Activated naive CD4-positive, alpha-beta T cell treated with anti-CD3 and anti-CD28 coated beads, Interleukin-2, amount 50 U/mL, for 72 hours (primary cell): ENCODE data around the gene BCKDHB. TPM values are rescaled to one million over a fixed set of nuclear protein-coding genes. Genes with fewer than 3 reads are reported as not detected.
"Not testable (repeated sequence)": the region's sequence is repeated elsewhere in the genome, so short reads cannot be mapped to it uniquely, and the experiment has no call there.

ENCODE experiments used
- ATAC-seq, 2 donors: fragments of 150-1000 bp; cut with Tn5 transposase; 2 replicates each; pipeline ENCODE4 v1.10.0; 2021; ENCODE audit warnings: mild to moderate bottlenecking in 2 of 2, moderate library complexity in 2 of 2
- DNase-seq, 2 donors: peaks; one replicate each; pipeline ENCODE4 v3.0.0; 2021 to 2022; ENCODE audit warnings: low spot score in 2 of 2
- H3K27ac Mint-ChIP-seq, 2 donors: one replicate each; pipeline ENCODE4 v1.8.0; 2022; ENCODE audit warnings: mild to moderate bottlenecking in 2 of 2, mixed read lengths in 2 of 2
- H3K36me3 Mint-ChIP-seq, 2 donors: one replicate each; pipeline ENCODE4 v1.8.0; 2022; ENCODE audit warnings: mixed read lengths in 2 of 2
- H3K9me3 Mint-ChIP-seq, 2 donors: one replicate each; pipeline ENCODE4 v1.8.0; 2022; ENCODE audit warnings: mixed read lengths in 2 of 2
- total RNA-seq, 2 donors: library from RNA; stranded (reverse); gene quantifications; one replicate each; pipeline ENCODE4 v1.2.3, GENCODE V29; 2022

The BCKDHB gene
- total RNA-seq, 2 donors from 2014 or later = 15.2 to 20.5 TPM

DNA sequence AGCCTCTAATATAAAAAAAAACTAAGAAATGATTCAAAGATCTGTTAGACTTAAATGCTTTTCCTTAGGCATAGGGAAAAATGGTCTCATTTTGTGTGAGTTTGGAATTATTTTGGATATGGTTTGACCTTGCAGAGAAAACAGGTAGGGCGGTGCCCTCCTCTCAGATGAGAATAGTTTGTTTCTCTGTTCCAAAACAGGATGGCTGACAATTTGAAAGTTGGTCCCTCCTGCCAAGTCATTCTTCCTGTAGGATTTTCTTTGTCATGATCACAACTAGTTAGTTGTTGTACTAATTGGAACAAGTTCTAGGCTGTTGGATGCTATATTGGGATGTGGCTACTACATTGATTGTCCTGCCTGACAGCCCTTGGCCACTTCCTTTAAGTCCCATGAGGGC, 108.6 kb downstream of the BCKDHB start:
- no peak for ATAC-seq
- Mint-ChIP-seq H3K36me3 (peaks cover 0 to 6% of the 10 kb centered on the region in 2 donors), H3K27ac (no peak overlapping the region)

DNA sequence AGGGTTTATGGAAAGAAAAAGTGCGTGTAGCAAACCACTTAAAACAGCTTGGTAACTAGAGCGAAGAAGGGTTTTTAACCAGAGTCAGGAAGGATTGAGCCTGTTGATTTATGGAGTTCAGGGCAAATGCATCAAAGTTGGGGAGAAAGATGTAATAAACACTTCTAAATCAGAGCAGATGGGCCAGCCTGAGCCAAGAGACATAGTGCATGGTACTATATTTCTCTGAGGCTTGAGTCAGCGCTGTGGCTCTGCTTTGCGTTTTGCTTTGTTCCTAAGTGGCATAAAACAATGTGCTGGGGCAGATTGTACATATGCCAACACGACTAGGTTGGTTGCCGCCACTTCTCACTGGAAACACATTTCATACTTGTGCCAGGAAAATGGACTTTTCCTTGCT, 111.3 kb downstream of the BCKDHB start:
- H3K9me3 Mint-ChIP-seq = no peaks in the 10 kb centered on the region
- H3K36me3 Mint-ChIP-seq = peaks cover 6% of the 10 kb centered on the region in 2 donors
- ATAC-seq = no peak
- no peak for DNase-seq
- no peak overlapping the region for H3K27ac Mint-ChIP-seq

More for the DNA sequence above, 108.6 kb downstream of the BCKDHB start:
- no peaks in the 10 kb centered on the region for H3K9me3 Mint-ChIP-seq
- no peak for DNase-seq

DNA sequence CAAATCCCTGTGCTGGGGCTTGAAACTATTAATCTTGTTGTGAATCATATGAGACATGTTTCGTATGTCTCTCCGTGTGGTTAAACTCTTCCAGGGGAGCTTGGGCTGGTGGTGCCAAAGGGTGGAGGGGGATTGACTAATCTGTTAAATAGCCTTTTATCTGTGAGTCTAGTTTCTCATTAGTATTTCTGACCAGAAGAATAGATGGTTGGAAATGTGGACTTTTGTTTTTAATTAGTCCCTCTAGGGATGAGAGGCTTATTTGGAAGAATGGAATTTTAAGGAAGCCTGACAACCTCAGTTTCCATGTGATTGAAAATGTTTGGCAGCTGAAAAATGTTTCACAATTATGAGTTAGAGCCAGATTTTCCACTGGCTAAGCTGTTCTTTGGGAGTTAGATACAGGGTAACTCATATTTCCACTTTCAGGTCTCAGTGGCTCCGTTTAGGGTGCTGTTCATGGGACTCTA, 117.3 kb downstream of the BCKDHB start:
- ATAC-seq = no peak
- H3K27ac Mint-ChIP-seq = no peak overlapping the region
- H3K9me3 Mint-ChIP-seq = no peaks in the 10 kb centered on the region
- DNase-seq = no peak
- H3K36me3 Mint-ChIP-seq = peaks cover 6 to 15% of the 10 kb centered on the region in 2 donors

DNA sequence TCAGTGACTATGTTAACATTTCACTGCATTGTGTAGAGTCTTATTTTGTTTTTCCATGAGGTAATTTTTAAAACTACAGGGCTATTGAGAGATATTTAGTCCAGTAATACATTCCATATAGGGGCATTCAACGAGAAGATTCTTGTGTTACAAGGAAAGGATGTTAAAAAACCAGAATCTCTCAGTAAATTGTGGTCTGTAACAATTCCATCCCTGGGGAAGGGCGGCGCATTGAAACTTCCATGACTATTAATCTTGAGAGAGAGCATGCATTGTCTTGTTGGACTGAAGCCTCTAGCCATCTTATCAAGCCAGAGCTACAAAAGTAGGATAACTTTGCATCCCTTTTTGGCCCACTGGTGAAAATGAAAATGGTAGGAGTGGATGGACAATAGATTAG, 119.7 kb downstream of the BCKDHB start:
- H3K27ac Mint-ChIP-seq = no peak overlapping the region
- no peak for ATAC-seq
- DNase-seq = no peak
- H3K36me3 Mint-ChIP-seq = peaks cover 0 to 15% of the 10 kb centered on the region in 2 donors
- no peaks in the 10 kb centered on the region for H3K9me3 Mint-ChIP-seq

DNA sequence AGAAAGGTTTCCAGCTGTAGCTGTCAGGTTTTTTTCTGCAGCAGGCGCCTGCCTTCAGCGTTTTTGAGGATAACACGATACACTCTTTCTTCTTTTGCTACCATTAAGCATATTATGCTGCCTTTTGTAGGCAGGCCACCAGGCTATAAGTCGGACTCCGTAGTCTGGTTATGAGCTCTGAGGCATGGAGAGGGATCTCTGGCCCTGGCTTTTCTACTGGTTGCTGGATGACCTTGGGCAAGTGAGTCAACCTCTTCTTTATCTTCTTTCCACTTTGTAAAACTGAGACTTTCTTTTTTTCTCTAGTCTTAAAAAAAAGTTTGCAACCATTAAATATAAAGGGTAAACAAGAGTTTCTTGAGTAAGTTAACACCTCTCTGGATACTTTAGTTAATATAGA, 120.2 kb downstream of the BCKDHB start:
- DNase-seq = no peak
- peaks cover 0 to 15% of the 10 kb centered on the region in 2 donors for H3K36me3 Mint-ChIP-seq
- H3K27ac Mint-ChIP-seq = no peak overlapping the region
- H3K9me3 Mint-ChIP-seq = no peaks in the 10 kb centered on the region
- ATAC-seq = no peak

DNA sequence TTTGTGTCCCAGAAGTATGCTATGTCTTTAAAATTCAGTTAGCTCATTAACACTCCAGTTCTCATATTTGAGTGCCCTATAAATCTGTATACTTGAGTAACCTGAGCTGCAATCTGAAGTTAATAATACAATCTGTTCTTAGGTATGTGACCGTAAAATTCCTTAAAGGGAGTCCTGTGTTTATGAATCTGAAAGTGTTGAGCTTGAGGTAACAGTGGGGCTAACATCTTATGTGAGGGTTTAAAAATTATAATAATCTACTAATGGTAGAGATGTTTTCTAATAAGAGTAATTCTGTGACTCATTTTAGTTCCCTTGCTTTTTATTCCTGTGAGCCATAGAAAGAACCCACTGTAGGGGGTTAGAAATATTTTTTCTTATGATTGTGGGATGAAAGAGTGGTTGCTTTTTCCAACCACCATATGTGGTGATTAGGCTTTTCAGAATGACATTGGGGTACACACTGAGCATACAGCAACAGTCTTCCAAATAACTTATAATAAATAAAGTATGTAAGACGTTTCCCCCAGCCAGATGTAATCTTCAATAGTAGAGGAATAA, 121.2 kb downstream of the BCKDHB start:
- Mint-ChIP-seq H3K27ac (no peak overlapping the region), H3K36me3 (peaks cover 0 to 10% of the 10 kb centered on the region in 2 donors), H3K9me3 (no peaks in the 10 kb centered on the region)
- no peak for DNase-seq
- ATAC-seq = no peak

DNA sequence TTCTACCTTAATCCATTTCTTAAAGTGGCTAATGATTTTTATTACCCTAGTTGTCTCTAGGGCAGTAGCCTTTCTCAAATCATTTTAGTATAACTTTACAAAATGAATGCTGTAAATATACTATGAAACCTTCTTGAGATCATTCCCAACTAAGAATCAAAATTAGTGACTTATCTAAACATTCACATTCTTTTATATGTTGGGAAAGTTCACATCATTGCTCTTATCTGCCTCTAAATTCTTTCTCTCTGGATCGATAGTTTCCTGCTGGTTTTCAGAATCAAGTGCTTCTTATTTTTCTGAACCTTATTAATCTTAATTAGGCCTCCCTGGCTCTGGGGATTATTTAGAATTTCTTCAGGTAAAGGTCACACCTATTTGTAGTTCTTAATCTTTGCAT, 126.8 kb downstream of the BCKDHB start:
- no peak for ATAC-seq
- Mint-ChIP-seq H3K27ac (no peak overlapping the region), H3K36me3 (peaks cover 0 to 5% of the 10 kb centered on the region in 2 donors), H3K9me3 (no peaks in the 10 kb centered on the region)
- no peak for DNase-seq

DNA sequence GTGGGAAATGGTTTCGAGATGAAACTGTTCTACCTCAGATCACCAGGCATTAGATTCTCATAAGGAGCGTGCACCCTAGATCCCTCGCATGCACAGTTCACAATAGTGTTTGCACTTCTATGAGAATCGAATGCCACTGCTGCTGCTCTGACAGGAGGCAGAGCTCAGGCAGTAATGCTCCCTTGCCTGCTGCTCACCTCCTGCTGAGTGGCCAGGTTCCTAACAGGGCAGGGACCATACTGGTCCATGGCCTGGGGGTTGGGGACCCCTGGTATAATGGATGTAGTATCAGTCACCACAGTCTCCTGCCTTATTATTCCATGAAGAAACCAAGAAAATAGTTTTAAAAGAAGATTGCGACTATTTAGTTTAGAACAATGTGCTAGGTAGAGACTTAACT, 127.5 kb downstream of the BCKDHB start:
- no peak for ATAC-seq
- H3K36me3 Mint-ChIP-seq = peaks cover 0 to 3% of the 10 kb centered on the region in 2 donors
- H3K9me3 Mint-ChIP-seq = no peaks in the 10 kb centered on the region
- DNase-seq = no peak
- no peak overlapping the region for H3K27ac Mint-ChIP-seq

DNA sequence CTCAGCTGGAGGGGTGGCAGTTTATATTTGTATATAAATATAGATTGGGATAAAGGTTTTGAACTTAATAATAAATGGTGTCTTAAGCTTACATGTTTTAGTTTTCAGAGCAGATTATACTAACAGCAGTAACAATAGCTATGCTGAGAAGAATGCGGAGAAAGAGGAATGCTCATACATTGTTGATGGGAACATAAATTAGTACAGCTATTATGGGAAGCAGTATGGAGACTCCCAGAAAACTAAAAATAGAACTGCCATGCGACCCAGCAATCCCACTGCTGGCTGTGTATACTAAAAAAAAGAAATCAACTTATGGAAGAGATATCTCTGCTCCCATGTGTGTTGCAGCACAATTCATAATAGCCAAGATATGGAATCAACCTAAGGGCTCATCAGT, 127.9 kb downstream of the BCKDHB start:
- DNase-seq (no peak), ATAC-seq (no peak)
- H3K27ac Mint-ChIP-seq = no peak overlapping the region
- H3K36me3 Mint-ChIP-seq = peaks cover 0 to 7% of the 10 kb centered on the region in 2 donors
- H3K9me3 Mint-ChIP-seq = no peaks in the 10 kb centered on the region

DNA sequence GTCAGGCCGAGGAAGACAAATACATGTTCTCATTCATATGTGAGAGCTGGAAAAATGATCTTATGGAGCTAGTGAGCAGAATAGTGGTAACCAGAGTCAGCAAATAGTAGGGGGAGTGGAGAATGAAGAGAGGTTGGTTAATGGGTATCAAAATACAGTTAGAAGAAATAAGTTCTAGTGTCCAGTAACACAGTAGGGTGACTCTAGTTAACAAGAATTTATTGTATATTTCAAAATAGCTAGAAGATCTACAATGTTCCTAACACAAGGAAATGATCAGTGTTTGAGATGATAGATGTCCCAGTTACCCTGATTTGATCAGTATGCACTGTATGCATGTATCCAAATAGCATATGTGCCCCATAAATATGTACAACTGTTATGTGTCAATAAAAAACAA, 128.4 kb downstream of the BCKDHB start:
- DNase-seq (no peak), ATAC-seq (no peak)
- H3K27ac Mint-ChIP-seq = no peak overlapping the region
- H3K36me3 Mint-ChIP-seq = peaks cover 1 to 12% of the 10 kb centered on the region in 2 donors
- H3K9me3 Mint-ChIP-seq = no peaks in the 10 kb centered on the region

DNA sequence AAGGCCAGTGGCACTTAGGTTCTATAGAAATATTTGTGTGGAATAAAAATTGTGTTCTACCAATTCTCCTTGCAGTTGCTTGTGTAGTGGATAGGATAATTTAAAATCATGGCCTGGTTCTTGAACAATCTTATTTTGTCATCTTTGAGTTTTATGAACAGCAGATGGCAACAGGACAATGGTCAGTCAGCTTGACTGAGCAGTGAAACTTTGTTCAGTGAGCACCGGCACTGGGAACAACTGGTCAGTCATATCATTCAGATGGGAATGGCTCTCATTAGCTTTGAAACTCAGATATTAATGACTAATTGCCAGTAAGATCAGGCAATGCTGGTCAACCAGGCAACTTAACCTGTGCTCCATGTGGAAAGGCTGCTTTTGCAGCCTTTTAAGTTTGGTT, 129.2 kb downstream of the BCKDHB start:
- H3K36me3 Mint-ChIP-seq = peaks cover 5 to 13% of the 10 kb centered on the region in 2 donors
- no peak for DNase-seq
- no peak overlapping the region for H3K27ac Mint-ChIP-seq
- peaks cover 0 to under 1% of the 10 kb centered on the region in 2 donors for H3K9me3 Mint-ChIP-seq
- ATAC-seq = no peak

DNA sequence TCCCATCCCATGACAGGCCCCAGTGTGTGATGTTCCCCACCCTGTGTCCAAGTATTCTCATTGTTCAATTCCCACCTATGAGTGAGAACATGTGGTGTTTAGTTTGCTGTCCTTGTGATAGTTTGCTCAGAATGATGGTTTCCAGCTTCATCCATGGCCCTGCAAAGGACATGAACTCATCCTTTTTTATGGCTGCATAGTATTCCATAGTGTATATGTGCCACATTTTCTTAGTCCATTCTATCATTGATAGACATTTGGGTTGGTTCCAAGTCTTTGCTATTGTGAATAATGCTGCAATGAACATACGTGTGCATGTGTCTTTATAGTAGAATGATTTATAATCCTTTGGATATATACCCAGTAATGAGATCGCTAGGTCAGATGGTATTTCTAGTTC, 132.3 kb downstream of the BCKDHB start:
- H3K36me3 Mint-ChIP-seq = peaks cover 9 to 24% of the 10 kb centered on the region in 2 donors
- H3K9me3 Mint-ChIP-seq, H3K27ac Mint-ChIP-seq, DNase-seq, ATAC-seq: not testable (repeated sequence)

DNA sequence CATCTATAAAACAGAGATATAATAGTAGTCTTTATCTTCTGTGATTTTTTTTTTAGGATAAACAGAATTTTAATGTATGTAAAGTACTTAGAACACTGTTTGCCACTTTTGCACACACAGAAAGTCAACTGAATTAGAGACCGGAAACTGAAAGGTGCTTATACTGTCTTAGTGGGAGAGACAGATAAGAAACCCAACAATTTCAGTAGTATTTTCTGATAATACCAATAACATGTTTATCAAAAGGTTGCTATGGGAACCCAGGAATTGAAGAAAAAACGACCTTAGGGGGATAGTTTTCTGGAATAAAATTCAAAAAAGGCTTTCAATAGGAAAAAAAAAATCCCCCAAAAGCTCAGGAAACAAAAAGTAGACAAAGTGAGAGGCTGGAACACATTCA, 138.6 kb downstream of the BCKDHB start:
- Mint-ChIP-seq H3K27ac (no peak overlapping the region), H3K36me3 (peaks cover 7 to 12% of the 10 kb centered on the region in 2 donors), H3K9me3 (peaks cover 0 to 10% of the 10 kb centered on the region in 2 donors)
- ATAC-seq = no peak
- DNase-seq = no peak

DNA sequence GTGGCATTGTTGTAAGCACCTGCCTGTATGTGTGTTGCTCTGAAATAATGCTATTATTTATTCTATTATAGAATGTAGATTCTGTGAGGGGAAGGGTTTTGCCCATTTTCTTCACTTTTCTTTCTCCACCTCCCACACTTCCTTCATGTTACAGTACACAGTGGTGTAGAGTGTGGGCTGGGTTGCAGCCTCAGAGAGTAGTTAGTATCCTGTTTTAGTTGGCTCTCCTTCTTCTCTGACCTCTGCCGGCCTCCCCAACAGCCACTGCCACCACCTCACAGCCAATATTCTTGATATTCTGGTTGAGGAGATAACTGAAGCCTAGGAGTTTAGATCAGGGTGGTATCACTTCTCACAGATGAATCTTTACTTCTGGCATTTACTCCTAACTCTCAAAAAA, 143.4 kb downstream of the BCKDHB start:
- Mint-ChIP-seq H3K27ac (no peak overlapping the region), H3K36me3 (no peaks in the 10 kb centered on the region)
- peak in 1 of 2 donors; percentile 50 for ATAC-seq

DNA sequence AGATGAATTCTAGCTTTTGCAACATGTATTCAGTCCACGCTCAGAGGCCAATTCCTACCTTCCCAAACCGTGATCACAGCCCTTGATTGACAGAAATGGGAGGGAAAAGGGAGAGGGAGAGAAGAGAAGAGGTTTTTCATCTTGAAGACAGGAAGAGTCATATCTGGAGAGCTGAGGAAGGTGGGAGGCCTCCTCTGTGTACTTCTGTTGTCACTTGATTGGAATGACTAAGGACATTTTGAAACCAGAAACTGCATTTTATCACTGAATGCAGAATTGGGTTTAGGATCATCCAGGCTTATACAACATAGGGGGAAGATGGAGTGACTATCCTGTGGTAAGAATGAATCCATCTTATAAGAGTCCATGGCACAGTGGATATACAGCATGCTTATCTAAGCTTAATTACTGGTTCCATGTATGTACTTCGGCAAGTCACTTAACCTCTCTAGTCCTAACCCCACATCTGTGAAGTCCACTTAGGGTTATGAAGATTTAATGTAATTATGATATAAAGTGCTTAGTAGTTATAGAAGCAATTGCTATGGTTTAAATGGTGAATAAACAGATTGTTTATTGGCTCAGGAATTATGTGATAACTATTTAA, 144.0 kb downstream of the BCKDHB start:
- DNase-seq = no peak
- no peak overlapping the region for H3K27ac Mint-ChIP-seq
- peak; percentile 44 to 87 for ATAC-seq

More for the DNA sequence above, 143.4 kb downstream of the BCKDHB start:
- H3K9me3 Mint-ChIP-seq = no peaks in the 10 kb centered on the region
- no peak for DNase-seq

DNA sequence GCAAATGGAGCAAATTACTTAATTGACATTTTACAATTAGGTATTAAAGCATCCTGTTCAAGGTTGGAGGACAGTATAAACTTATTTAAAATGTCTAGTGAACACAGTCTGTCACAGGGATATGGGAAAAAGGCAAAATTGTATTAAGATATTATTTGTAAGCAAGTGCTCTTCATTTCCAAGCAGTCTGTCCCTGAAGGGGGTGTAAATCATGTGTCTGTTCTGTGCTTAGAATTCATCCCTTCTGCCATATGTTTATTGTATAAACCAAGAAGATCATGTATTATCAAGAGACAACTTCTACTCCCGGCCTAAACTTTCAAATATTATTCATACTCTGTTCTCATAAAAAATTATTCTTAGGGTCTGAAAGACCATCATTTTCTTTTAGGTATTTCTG, 144.8 kb downstream of the BCKDHB start:
- DNase-seq = no peak
- Mint-ChIP-seq H3K27ac (no peak overlapping the region), H3K9me3 (no peaks in the 10 kb centered on the region), H3K36me3 (no peaks in the 10 kb centered on the region)
- ATAC-seq = no peak

More for the DNA sequence above, 144.0 kb downstream of the BCKDHB start:
- H3K36me3 Mint-ChIP-seq = no peaks in the 10 kb centered on the region
- H3K9me3 Mint-ChIP-seq = no peaks in the 10 kb centered on the region

DNA sequence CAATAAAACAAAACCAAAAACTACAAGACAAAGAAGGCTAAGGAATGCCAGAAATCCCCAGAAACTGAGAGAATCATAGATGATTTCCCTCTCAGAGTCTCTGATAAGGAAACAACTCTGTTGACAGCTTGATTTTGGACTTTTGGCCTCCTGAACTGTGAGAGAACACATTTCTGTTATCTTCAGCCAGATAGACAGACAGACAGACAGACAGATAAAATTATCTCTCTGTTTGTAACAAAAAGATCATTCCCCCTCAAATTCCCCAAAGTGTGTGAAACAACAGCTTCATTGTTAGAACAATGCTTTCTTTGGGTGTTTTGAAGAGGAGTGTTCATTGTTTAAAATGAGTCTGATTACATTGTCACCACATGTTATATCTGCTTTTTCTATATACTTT, 148.2 kb downstream of the BCKDHB start:
- DNase-seq (no peak), ATAC-seq (no peak)
- H3K27ac Mint-ChIP-seq = no peak overlapping the region
- no peaks in the 10 kb centered on the region for H3K36me3 Mint-ChIP-seq
- no peaks in the 10 kb centered on the region for H3K9me3 Mint-ChIP-seq

DNA sequence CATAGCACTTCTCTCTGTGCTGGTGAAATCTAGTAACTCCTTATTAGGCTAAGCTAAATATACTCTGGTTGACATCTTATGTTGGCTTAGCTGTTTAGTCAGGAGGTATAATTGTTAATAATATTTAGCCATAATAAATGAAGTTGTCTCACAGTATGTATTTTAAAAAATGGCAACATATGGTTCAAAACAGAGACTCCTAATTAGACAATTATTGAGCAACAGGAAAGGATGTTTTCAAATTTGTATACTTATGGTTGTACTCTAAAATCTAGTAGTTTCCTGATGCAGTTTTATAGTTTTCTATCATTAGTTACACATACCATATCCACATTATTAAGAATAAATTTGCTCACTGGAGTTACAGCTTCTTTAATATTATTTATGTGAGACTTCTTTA, 150.2 kb downstream of the BCKDHB start:
- H3K36me3 Mint-ChIP-seq = no peaks in the 10 kb centered on the region
- H3K27ac Mint-ChIP-seq = no peak overlapping the region
- ATAC-seq = no peak
- no peaks in the 10 kb centered on the region for H3K9me3 Mint-ChIP-seq
- no peak for DNase-seq
